GM18867 (cell line): ENCODE results near the gene SPTA1.
"Not testable (repeated sequence)": the region's sequence is repeated elsewhere in the genome, so short reads cannot be mapped to it uniquely, and the experiment has no call there.

ENCODE experiments used
- ATAC-seq: cut with Tn5 transposase; IDR thresholded peaks from one replicate; pipeline ENCODE4 v1.9.1; 2021; ENCODE audit warnings: mild to moderate bottlenecking, moderate library complexity; ENCODE audit not compliant: unreplicated experiment

The SPTA1 gene

DNA sequence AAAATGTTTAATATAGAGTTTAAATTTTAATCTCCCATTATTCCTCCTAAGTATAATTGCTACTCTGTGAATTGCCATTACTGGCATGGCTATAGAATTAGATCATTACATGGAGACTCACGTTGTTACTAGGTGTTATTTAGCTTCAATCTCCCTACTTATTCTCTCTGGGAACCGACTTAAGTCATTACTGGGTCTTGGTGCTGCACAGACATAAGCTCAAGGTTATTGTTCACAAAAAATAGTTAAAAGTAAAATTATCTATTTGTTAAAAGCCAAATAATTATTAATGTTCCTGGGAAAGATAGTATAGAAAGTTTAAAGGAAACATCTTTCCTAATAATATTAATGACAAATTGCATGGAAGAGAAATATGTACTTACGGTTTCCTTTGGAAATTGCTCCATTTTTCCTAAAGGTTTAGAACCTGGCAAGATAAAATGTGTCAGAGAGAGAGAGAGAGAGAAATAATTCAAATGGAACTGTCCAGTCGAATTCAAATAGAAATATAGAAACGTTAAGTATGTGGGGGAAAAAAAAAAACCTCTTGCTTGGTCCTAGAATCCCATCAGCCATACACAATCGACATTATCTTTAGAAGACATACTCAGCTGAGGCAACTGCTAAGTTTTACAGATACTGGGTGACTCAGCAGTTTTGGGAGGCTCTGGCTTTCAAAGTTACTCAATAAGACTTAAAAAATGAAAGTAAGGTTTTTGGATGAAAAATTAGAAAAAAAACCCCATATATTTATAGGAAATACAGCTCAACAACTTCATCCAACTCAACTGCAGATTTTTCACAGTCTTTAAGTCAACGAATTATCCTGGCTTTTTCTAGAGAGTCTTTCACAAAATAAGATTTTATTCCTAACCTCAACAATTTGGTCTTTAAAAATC, at the start of gene SPTA1:
TSS of gene SPTA1 (minus strand) at position 605 of the 899 bp plus-strand sequence. CDS start at position 407, 198 bp downstream.
- ATAC-seq: no peak

DNA sequence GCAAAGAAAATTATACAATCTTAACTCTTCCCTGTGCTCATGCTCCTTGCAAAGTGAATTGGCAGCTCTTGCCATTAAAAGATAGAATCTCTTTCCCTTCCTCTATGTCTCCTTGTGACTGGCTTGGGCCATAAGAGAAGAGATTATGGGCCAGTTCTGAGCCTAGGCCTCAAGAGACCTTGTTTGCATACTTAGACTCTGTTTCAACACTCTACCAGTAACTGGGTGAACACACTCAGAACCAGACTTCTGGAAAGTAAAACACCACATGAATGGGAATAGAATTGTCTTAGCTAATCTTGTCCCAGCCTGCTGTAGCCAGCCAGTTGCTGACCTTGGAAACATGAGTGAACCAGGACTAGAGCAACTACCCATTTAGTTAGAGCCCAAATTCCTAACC, 49.3 kb upstream of the SPTA1 start:
- no peak for ATAC-seq

DNA sequence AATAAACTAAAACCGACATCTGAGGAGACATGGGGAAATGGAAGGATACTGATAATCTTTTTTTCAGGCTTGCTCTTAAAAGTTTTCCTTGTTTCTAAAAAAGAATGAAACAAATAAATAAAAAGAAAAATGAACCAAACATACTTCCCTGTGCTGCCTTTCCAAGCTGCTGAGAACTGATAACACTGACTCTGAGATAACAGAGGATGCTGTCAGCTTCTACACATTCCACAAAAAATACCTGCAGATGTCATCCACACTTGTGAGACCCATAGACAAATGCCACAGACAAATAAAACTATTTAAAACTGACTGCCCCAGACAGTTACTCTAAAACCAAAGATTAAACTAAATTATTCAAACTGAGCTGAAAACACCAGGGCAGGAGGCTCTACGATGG, 46.0 kb upstream of the SPTA1 start:
- no peak for ATAC-seq

DNA sequence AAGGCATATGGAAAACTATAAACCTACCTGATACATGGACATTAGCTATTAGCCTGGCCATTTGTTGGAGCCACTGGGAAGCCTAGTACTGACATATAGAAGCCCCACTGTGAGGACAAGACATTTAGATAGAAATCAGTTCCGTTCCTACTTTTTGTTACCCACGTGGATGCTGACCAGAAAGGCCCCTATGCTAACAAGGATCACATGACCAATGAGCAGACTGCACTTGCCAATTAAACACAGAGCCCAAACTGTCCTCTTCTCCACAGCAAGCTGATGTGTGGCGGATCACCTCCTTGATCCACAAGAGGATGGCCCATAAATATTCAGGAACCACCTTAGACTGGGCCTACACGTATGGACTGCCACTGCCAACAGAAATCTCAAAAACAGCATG, 45.2 kb upstream of the SPTA1 start:
- ATAC-seq: no peak

DNA sequence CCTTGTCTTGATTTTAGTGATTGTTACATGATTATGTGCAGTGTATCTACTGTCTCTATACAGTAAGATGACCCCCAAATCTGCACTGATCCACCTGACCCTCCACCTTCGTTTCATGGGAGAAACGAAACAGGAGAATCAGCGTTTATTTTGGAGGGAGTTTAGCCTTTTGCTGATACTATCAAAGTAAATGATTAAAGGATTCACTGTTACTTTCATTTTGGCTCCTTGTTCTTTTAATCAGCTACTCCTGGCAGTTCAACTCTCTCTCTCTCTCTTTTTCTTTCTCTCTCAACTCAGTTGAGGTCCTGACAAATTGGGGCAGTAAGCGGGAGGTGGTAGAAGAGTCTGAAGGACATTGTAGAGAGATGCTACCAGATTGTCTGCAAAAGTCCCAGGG, 43.9 kb upstream of the SPTA1 start:
- no peak for ATAC-seq

DNA sequence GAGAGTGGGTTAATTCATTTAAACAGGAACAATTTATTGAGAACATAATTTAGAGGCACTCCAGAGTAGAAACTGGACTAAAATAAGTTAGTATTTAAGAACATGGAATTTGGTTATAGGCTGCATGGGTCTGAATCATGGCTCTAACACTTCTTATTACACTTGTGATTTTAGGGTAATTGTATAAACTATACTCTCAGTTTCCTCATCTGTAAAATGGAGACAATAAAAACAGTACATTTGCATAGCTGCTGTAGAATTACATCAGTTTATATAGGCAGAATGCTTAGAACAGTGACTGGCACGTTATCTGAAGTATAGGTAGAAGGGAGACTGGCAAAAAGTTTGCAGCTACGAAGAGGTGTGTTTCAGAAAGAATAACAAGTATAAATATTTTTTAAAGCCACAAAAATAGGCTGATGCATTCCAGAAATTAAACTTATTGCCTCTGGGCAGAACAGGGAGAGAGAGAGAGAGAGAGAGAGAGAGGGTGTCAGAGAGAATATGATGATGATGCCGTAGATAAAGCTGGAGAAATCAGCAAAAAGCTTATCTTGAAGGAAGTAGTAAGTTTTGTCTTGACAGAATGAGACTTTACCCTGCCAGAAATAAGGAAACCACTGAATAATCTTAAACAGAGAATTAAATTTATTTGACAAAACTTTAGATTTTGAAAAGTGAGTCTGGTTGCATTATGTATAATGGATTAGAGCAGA, 42.2 kb upstream of the SPTA1 start:
- ATAC-seq: no peak

DNA sequence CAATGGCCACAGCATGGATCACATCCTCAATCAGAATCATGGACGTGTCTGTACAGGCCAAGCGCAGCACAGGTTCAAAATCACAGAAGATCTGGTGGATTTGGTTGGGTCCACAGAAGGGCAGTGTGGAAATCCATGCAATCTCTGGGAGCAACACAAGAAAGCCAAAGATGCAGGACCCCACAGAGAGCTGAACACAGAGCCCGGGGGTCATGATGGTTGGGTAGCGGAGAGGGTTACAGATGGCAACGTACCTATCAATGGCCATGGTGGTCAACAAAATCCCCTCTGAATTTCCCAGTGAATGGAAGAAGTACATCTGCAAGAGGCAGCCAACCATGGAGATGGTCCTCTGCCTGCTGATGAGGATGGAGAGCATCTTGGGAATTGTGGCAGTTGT, 37.9 kb upstream of the SPTA1 start:
- ATAC-seq: no peak

DNA sequence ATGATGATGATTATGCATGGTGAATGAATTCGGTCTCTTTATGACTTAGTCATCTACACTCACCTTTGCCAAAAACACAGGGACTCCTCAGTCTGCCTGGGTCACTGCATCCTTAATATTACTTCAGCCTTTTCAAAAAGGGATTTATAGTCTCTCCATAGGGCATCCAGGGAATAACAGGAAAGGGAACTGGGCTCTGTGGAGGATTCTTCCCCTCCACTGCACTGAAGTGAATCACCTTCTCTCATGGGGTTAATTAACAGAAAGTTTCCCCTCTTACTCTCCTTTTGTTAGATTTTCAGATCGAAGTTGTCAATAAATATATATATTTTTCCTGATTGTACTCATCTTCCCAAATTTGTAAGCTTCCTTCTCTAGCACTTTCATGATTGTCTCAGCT, 34.1 kb upstream of the SPTA1 start, which contains the start of gene OR6K3:
TSS of gene OR6K3 (minus strand) at position 101 of the 400 bp plus-strand sequence. CDS start 2,605 bp downstream, outside the sequence.
- no peak for ATAC-seq

DNA sequence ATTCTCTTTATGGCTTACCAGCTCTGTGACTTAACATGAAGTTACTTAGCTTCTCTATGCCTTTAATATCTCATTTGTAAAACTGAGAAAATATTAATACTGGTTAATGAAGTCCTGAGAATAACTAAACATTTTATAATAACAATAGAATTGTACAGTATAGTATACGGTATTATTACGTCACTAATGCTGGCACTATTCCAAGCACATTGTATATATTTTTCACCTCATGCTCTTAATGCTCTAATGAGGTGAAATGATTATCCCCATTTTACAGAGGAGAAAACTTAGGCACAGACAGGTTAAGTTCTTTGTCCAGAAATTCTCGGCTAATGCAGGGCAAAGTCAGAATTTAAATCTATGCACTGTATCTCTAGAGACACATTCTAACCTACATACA, 33.1 kb upstream of the SPTA1 start:
- ATAC-seq: no peak

DNA sequence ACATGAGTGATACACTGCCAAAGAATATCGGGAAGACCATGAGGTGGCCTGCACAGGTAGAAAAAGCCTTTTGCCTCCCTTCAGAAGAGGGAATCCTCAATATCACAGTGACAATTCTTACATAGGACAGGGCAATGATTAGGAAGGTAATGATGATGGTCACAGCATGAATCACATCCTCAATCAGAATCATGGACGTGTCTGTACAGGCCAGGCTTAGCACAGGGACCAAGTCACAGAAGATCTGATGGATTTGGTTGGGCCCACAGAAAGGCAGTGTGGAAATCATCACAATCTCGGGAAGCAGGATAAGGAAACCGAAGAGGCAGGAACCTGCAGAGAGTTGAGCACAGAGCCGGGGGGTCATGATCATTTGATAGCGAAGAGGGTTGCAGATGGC, 30.8 kb upstream of the SPTA1 start:
- no peak for ATAC-seq

DNA sequence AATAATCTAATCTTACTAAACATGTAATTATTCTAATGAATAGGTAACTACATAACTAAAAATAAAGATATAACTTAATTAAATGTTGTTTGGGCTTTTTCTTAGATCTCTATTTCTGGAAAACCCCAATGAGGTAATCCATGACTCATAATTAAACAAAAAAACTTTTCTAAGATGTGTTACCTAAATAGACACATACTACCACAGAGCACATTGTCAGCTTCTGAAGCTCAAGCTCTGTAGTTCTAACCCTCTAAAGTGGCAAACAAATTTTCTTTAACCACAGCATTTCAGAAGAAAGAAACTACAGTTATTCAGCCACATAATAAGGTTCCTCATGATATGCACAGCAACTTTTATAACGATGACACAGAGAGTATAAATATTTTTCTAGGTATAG, 29.8 kb upstream of the SPTA1 start:
- no peak for ATAC-seq

DNA sequence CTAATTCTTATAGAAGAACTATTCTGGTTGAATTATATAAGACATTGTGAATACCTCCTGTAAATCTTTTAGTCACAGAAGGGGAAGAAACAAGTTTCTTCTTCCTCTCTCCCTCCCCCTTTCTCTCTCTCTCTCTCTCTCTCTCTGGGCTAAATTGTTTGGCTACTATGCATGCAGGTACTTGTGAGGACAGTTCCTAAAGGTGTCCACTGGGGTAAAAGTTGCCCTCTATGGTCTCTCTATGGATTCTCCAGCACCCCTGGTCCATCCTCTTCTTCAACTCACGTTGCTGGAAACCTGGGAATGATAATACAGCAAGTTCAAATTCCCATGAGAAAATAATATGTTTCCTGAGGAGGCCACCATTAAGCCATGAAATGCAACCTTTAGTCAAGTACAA, 28.2 kb upstream of the SPTA1 start:
- ATAC-seq: no peak

DNA sequence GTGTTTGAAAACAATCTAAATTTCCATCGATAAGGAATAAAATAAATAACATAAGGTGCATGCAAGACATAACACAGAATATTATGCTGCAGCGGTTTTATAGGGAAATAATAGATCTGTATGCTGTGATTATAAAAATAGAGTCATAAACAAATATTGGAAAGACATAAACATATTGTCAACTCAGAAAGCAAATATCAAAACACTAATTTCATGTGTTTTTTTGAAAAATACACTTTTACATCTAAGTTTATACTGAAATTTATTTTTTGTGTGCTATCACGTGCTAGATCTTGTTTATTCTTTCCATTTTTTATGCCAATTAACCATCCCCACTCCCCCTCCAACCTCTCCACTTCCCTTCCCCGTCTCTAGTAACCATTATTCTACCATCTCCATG, 24.6 kb upstream of the SPTA1 start:
- ATAC-seq: no peak

DNA sequence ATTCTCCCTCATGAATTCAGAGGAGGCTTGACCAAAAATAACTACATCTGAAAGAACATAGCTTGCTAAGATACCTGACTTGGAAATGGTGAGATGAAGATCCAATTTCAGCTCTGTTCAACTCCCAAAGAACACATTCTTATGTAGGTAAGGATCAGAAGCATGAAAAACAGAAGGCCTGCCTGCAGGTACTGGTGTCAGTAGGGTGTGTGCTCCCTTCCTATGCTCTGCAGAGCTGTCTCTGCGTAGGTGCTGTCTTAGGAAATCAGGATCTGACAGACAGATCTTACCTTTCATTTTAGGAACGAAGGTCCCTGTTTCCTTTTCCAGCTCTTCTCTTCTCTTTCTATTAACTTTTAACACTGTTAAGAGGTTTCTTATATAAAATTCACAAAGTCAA, 19.6 kb upstream of the SPTA1 start:
- ATAC-seq: no peak

DNA sequence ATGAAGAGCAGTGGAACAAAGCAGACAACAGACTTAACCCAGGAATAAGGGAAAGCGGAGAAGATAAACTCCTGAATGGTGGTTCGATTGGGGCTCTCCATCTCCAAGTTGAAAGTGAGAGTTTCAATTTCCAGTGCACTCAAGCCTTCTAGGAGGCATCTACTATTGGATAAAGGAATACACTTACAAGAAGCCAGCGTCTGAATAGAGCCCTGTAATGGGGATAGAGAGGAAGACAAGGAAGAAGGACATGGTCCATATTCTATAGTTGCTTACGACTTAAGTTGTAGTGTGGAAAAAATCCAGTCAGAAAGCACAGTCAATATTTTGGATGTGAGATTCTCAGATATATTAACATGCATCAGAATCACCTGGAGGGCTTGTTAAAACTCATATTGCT, 14.0 kb upstream of the SPTA1 start, which contains the start of gene OR6K2:
TSS of gene OR6K2 (minus strand) at position 101 of the 400 bp plus-strand sequence. CDS start at position 101, 0 bp downstream.
- no peak for ATAC-seq

DNA sequence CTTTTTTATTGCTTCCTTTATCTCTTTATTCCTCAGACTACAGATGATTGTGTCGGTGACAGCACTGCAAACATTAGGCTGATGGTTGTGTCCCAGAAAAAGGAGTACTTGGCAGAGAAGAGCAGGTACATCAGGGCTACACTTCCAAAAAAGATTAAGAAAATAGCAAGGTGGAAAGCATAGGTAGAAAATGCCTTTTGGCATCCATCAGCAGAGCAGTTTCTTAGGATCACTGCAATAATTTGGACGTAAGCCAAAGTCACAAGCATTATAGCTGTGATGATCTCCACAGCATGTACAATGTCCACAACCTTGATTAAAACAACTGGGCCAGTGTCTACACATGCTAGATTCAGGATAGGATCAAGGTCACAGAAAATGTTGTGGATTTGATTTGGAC, 8.1 kb upstream of the SPTA1 start:
- ATAC-seq: no peak

DNA sequence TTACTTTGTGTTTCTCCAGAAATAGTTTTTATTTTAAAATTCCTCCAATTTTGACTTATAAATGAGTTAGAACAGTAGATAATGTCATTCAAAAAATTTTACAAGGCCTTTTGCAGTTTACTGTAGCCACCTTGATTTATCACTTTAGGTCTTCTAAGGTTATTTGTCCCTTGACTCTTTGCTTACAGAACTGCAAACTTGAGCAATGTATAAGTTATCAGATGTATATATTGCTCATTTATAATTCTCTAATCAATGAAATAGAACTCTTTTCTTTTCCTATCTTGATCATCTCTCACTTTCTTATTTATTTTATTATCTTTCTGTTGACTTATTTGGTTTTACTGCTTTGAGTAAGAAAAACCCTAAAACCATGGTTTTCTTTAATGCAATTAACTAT, 5.8 kb upstream of the SPTA1 start:
- ATAC-seq: no peak

DNA sequence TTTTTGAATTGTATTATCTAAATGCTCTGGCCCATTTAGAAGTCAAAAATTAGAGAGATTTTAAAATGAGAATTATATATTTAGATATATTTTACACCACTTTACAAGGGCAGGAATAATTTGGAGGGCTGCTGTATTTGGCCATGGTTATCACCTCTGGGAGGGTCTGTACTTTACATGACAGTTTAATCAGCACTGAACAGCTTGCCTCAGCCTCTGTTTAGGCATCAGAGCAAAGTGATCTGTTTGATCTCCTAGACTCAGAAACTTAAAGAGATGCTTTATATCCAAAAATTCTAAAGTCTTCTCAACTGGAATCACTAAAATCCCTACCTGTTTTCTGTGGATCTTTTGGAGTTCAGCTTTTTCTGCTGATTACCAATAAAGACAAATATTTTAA, 5.4 kb upstream of the SPTA1 start:
- no peak for ATAC-seq

DNA sequence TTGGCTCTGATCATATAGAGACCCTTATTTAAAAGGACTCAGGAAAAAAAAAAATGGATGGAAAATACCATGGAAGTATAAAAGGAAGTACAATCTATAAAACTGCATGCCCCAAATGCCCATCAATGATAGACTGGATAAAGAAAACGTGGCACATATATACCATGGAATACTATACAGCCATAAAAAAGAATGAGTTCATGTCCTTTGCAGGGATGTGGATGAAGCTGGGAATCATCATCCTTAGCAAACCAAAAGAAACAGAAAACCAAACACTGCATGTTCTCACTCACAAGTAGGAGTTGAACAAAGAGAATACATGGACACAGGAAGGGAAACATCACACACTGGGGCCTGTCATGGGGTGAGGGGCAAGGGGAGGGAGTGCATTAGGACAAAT, 4.6 kb upstream of the SPTA1 start:
- not testable (repeated sequence) for ATAC-seq

DNA sequence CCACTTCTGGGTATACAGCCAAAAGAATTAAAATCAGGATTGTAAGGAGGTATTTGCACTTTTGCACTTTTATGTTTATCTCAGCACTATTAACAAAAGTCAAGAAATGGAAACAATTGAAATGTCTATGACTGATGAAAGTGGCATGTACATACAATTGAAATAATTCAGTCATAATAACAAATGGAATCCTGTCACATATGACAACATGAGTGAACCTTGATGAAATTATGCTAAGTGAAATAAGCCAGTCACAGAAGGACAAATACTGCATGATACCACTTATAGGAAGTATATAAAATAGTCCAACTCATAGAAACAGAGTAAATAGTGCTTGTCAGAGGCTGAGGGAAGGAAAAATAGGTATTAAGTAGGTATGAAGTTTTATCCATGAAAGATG, 3.4 kb upstream of the SPTA1 start:
- no peak for ATAC-seq

DNA sequence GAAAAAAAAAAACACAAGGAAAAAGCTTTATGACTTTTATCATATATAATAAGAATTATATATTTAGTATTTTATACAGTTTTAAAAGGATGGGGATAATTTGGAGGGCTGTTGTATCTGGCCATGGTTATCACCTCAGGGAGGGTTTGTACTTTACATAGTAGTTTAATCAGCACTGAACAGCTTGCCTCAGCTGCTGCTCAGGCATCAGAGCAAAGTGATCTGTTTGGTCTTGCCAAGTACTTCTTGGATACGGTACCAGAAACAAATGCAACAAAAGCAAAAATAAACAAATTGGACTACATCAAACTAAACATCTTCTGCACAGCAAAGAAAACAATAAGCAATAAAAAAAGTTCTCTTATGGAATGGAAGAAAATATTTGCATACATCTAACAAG, 2.6 kb upstream of the SPTA1 start:
- ATAC-seq: no peak

DNA sequence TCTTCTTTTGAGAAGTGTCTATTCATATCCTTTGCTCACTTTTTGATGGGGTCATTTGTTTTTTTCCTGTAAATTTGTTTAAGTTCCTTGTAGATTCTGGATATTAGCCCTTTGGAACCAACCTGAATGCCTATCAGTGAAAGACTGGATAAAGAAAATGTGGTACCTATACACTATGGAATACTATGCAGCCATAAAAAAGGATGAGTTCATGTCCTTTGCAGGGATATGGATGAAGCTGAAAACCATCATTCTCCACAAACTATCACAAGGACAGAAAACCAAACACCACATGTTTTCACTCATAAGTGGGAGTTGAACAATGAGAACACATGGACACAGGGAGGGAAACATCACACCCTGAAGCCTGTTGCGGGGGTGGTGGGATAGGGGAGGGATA, 1.8 kb upstream of the SPTA1 start:
- ATAC-seq: not testable (repeated sequence)
